EL (cell line): ENCODE results near the gene ELOVL6.
A peak's percentile ranks its signal among the peaks of the same experiment; 100 is the strongest.

Experiments used
- DNase-seq: peaks from one replicate; pipeline ENCODE4 v3.0.0-alpha.2; 2016

ELOVL6 gene

DNA sequence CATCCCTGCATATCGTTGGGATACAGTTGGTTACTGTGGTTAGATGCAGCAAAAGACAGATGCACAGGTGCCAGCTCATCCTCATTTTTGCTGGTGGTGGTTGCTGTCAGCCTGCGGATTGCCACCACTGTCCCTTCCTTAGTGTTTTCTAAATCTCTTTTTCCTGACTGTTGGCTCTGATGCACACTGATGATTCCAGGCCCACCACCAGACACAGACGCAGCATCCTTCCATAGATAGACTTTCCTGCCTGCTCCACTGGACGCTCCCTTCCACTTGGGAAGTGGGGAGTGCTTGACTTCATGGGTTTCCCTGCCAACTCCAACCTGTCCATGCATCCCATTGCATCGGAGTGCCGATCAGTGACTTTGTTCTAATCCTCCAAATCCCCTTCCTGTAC is 184.2 kb downstream of the ELOVL6 start:
- no peak for DNase-seq

DNA sequence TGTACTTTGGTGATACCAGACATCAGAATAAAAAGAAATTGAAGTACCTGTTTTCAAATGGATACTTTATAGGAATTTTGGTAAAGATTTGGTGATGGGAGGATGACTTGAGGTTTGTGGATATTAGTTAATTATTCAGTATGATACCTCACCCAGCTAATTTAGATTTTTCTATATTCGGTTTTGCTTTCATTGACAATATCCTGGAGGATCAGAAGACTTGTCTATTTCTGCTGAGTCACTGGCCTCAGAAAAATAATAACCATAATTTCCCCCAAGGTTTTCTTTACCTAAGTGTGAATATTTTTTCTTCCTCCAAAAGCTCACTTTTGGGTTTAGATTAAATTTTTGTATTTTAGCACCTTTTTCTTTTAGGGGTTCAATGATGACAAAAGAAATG is 185.5 kb downstream of the ELOVL6 start:
- no peak for DNase-seq

GRCh38 chr4:110010797-110011196 is 187.6 kb downstream of the ELOVL6 start:
- no peak for DNase-seq

DNA sequence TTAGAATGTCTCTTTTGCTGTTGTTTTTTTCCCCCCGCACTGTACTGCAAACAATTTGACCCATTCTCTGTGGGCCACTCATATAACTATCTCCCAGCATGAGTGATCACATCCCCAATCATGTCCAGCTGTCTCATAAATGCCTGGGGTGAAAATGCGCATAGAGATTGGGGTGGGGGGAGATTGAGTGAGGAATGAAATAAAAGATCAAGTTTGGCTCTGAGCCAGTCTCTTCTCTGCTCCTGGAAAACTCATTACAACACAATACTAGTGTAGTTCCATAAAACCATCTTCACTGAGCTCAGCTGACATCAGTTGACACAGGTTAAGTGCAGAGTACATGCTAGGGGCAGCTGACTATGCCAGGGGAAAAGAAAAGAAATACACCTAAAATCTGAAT is 188.9 kb downstream of the ELOVL6 start:
- no peak for DNase-seq

DNA sequence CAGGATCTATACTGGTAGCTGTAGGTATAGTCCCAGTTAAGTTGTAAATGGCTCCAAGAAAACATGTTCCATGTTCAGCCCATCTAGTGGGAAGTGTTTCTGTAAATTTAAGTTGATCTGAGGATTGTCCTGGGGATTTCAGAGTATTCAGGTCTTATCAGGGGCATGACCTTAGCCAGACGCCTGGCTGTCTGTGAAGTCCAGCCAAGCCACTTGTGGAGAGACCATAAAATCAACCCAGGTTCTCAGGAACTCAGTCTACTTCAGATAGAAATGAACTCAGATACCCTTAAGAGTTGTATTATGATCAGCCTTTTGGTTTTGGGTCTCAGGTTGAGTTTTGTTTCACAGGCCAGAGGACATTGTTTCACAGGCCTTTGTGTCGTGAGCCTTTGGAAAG is 189.9 kb downstream of the ELOVL6 start:
- no peak for DNase-seq

DNA sequence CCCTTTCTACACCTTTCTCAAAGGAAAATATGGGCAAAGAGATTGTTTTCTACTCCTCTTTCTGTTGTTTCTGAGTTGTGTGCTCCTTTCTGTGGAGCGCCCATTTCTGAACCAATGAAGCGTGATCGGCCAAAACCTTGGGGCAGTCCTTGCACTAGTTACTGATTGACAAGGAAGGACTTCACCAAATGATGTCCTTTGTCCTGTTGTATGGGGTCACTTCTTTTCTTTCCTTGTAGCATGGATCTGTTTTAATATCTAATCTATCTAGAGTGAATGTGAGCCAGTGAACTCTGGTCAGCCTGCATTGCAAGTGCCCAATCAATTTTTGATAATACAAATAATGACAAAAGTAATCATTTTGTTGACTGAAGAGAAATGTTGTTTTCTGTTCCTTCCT is 191.2 kb downstream of the ELOVL6 start:
- no peak for DNase-seq

DNA sequence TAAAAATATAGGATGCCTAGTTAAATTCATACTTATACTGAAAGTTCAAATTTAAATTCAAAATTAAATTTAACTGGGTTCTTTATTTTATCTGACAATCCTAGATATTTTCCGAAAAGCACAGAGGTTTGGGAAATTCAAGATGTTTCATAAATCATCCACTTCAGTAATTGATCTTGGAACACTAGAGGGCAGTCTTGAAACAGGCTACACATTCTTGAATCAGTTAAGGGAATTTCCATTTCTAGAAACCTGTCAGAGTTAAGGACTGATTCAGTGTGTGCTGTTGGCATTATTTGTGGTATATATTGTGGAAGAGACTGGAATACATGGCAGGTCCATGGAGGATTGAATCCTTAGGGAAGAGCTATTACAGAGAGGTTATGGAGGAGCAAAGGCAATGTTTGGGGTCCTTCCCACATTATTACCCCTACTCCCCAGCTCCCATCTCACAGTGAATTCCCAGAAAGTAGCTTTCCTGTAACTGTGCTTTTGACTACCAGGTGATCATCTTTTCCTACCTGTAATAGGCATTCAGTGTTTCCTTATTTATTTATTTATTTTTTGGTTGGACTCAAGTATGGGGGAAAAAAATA is 192.9 kb downstream of the ELOVL6 start:
- peak; percentile 60 for DNase-seq

DNA sequence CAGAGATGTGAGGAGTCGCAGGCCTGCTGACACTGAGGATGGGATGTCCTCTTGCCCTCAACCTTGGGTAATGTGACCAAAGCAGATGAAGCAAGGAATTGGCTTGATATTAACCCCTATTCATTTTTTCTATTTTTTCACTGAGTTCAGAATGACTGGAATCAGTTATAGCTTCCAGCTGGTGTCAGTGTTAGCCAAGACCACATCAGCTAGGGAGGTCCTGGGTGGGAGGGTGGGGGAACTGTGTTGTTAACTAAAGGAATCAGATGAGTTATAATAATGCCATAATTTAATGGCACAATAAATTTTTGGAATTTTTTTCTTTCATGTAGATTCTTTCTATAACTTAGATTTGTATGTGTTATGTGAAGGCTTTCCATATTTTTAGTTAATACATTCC is 193.9 kb downstream of the ELOVL6 start:
- DNase-seq: no peak

DNA sequence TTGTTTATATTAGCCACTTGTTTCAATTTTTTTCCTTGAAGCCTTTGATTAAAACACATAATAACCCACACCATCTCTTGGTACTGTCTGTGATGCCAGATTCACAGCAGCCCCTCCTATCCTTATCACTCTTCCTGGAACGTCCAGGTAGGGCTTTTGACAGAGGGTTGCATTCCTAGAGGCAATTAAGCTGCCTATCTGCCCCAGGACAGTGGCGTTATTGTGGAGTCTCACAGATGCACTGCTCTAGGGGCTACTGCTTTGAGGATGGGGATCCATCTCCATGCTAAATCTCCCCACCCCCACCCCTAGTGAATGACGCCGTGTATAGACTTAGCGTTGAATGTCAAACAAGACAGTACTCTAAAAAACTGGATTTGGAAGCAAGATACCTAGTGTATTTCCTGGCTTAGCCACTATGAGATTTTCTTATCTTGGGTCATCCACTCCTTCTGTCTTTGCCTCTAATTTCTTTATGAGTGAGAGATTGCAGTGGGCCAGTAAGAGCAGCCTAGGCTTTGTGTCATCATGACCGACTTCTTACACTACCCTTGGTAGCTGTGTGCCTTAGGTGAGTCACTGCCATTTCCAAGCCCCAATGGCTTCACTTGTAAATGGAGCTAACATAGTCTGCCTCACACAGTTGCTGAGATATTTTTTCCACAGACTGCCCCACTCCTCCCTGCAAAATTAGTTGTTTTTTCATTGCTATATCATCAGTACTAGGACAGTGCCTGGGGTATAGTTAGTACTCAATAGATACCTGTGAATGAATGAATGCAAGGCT is 194.8 kb downstream of the ELOVL6 start:
- DNase-seq: no peak

DNA sequence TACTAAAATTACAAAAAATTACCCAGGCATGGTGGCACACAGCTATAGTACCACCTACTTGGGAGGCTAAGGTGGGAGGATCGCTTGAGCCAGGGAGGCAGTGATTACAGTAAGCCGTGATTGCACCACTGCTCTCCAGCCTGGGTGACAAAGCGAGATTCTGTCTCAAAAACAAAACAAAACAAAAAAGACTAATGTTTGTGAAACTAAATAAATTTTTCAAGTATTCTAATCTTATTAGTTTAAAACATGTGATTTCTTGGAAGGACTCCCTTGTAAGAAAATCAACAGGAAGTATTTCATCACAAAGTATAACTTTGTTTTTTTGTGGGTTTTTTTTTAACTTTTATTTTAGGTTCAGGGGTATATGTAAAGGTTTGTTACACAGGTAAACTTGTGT is 196.1 kb downstream of the ELOVL6 start:
- no peak for DNase-seq

GRCh38 chr4:109999585-109999912 is 198.9 kb downstream of the ELOVL6 start:
- no peak for DNase-seq

DNA sequence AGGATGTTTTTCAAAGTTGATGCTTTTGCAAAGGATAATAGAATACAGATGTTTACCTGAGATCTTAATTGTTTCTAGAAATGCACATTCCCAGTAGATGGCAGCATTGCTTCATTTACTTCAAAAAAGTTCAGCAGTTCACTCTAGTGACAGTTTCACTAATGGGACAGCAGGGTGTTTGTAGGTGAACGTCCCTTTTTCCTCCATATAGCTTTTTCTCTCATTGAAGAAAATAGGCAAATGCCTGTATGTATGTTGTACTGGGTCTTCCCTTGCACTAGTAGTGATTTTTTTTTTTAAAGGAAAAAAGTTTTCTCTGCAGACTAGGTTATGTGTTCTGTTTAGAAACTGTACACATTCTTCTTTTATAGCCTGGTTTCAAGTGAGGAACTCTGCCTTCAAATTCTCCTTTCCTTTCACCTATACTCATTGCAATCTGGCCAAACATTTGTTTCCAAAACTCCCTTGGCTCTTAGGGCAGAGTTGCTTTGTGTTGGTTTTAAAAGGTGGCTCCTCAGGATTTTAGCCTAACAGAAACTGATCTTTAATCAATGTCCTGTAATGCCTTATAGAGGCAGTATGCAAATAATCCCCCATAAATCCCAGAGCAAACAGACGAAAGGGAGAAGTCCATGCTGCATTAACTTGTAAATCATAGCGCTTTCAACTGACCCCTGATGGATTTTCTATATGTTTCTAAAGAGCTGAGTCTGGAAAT is 199.4 kb downstream of the ELOVL6 start:
- DNase-seq: peak; percentile 59

GRCh38 chr4:109996526-109996925 is 201.9 kb downstream of the ELOVL6 start:
- DNase-seq: peak; percentile 16
